ENCODE measurements around the gene VPS16. TPM values are rescaled to one million over a fixed set of nuclear protein-coding genes. Genes with fewer than 3 reads are reported as not detected.
"Not testable (repeated sequence)": the region's sequence is repeated elsewhere in the genome, so short reads cannot be mapped to it uniquely, and the experiment has no call there.

VPS16 gene
- total RNA-seq, 4 donors from 2014 or later, result 26.7 to 44.9 (median 43.4) TPM

- intact Hi-C loops (cut with DNase I), result no loop called here
- no peak overlapping the region for H3K4me3 ChIP-seq (replicated peaks in 1 of 3)
- H3K4me1 ChIP-seq, result peaks cover 0 to 9% of the 10 kb centered on the region in 2 donors
- H3K27me3 ChIP-seq, result no peaks in the 10 kb centered on the region
- no peak for DNase-seq
- 59 to 62% methylated on average over 4 of the region's 4 CpGs for WGBS, 2 donors
- H3K9me3 ChIP-seq, result no peaks in the 10 kb centered on the region
- no peak for TF ChIP-seq CTCF (IDR thresholded peaks at IDR 0.05)
- TF ChIP-seq POLR2A (IDR thresholded peaks at IDR 0.05), result no peak
- H3K27ac ChIP-seq, result no peak overlapping the region
- H3K36me3 ChIP-seq, result no peaks in the 10 kb centered on the region
Observed at GRCh38 chr20:2806351-2806701, 34.2 kb upstream of the VPS16 start.

GRCh38 chr20:2807019-2807418 is 33.5 kb upstream of the VPS16 start:
- TF ChIP-seq POLR2A (IDR thresholded peaks at IDR 0.05) (no peak), CTCF (IDR thresholded peaks at IDR 0.05) (no peak)
- DNase-seq, result no peak
- no peaks in the 10 kb centered on the region for H3K27me3 ChIP-seq
- WGBS, 2 donors, result 82% methylated on average over 4 of the region's 4 CpGs
- intact Hi-C loops (cut with DNase I), result no loop called here
- no peak overlapping the region for H3K27ac ChIP-seq
- H3K36me3 ChIP-seq, result no peaks in the 10 kb centered on the region
- peaks cover 0 to 9% of the 10 kb centered on the region in 2 donors for H3K4me1 ChIP-seq
- no peaks in the 10 kb centered on the region for H3K9me3 ChIP-seq
- no peak overlapping the region for H3K4me3 ChIP-seq (replicated peaks in 1 of 3)

- H3K4me3 ChIP-seq (replicated peaks in 1 of 3); H3K36me3 ChIP-seq; DNase-seq; H3K9me3 ChIP-seq; H3K27me3 ChIP-seq; H3K4me1 ChIP-seq; intact Hi-C loops (cut with DNase I); H3K27ac ChIP-seq: not testable (repeated sequence)
- WGBS, 2 donors, result 80 to 83% methylated on average over 9 of the region's 9 CpGs
Observed at GRCh38 chr20:2807929-2808328, 32.6 kb upstream of the VPS16 start.

GRCh38 chr20:2809690-2810089 is 30.9 kb upstream of the VPS16 start:
- peak; percentile 67 to 70 for DNase-seq
- Histone ChIP-seq H3K9me3 (no peaks in the 10 kb centered on the region), H3K4me1 (peaks cover 0 to 9% of the 10 kb centered on the region in 2 donors), H3K27ac (no peak overlapping the region), H3K27me3 (no peaks in the 10 kb centered on the region), H3K36me3 (no peaks in the 10 kb centered on the region), H3K4me3 (replicated peaks in 1 of 3) (no peak overlapping the region)
- intact Hi-C loops (cut with DNase I), result no loop called here
- WGBS, 2 donors, result 56 to 61% methylated on average over 10 of the region's 10 CpGs
- no peak for TF ChIP-seq CTCF (IDR thresholded peaks at IDR 0.05)
- TF ChIP-seq POLR2A (IDR thresholded peaks at IDR 0.05), result no peak

- intact Hi-C loops (cut with DNase I), result no loop called here
- TF ChIP-seq CTCF (IDR thresholded peaks at IDR 0.05) (no peak), POLR2A (IDR thresholded peaks at IDR 0.05) (no peak)
- Histone ChIP-seq H3K27ac (no peak overlapping the region), H3K27me3 (no peaks in the 10 kb centered on the region), H3K36me3 (no peaks in the 10 kb centered on the region), H3K4me1 (peaks cover 0 to 3% of the 10 kb centered on the region in 2 donors), H3K9me3 (no peaks in the 10 kb centered on the region), H3K4me3 (replicated peaks in 1 of 3) (no peak overlapping the region)
- 86 to 90% methylated on average over 3 of the region's 3 CpGs for WGBS, 2 donors
- DNase-seq, result no peak
Observed at GRCh38 chr20:2812189-2812588, 28.4 kb upstream of the VPS16 start.

GRCh38 chr20:2814076-2814475 is 26.5 kb upstream of the VPS16 start:
- Histone ChIP-seq H3K27me3 (no peaks in the 10 kb centered on the region), H3K36me3 (no peaks in the 10 kb centered on the region), H3K27ac (no peak overlapping the region), H3K4me1 (peaks cover 0 to 3% of the 10 kb centered on the region in 2 donors), H3K9me3 (no peaks in the 10 kb centered on the region), H3K4me3 (replicated peaks in 1 of 3) (no peak overlapping the region)
- no peak for DNase-seq
- TF ChIP-seq CTCF (IDR thresholded peaks at IDR 0.05), result no peak
- no peak for TF ChIP-seq POLR2A (IDR thresholded peaks at IDR 0.05)
- intact Hi-C loops (cut with DNase I), result no loop called here
- 100% methylated on average over 1 of the region's 1 CpG for WGBS, 2 donors
